Measurements from ENCODE around the gene ECPAS.
"Not testable (repeated sequence)": the region's sequence is repeated elsewhere in the genome, so short reads cannot be mapped to it uniquely, and the experiment has no call there.

ECPAS gene

DNA sequence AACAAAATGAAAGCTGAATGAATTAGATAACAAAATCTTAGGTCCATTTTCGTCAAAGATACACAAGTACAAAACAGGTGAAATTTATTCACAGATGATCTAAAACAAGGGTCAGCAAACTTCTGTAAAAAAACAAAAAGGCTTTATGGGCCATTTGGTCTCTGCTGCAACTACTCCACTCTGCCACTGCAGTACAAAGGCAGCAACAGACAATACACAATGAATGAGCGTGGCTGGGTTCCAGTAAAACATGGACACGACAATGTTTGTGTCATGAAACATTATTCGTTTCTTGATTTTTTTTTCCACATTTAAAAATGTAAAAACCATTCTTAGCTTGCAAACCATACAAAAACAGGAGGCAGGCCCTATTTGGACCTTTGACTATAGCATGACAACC is 71.9 kb downstream of the ECPAS start:
- DNase-seq (ENCODE audit: low read depth in 2 of 2): no peak

DNA sequence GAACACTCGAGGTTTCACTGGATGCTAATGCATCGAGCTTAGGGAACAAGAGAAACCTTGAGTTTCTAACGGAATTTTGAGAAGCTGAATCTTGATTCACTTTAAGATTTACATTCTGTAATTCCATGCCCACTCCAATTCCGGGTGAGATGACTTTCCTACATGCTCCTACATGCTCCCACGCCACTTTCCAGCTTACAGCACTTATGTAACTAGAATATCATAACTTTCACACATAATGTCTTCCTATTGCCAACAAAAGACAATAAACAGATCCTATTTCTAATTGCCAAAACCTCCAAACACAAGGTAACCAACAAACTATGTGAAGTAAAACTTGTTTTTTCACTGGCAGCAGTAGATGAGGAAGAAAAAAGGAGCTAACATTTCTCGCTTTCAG is 72.9 kb downstream of the ECPAS start:
- no peak for DNase-seq (ENCODE audit: low read depth in 2 of 2)

DNA sequence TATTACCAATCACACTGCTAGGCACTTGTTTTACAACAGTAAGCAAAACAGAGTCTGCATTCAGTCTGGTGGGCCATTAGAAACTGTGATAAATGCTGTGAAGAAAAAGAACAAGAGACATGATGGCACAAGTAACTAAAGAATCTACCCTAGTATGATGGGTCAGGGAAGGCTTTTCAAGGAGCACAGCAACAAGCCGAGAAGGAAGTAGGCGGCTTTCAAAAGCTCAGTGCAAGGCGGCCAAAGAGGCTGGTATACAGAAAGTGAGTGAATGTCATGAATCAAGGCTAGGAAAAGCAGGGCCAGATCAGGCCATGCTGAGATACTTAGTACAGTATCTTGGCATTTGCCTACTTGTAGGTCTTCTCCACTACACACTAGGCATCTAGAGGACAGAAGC is 76.4 kb downstream of the ECPAS start:
- no peak for DNase-seq (ENCODE audit: low read depth in 2 of 2)

DNA sequence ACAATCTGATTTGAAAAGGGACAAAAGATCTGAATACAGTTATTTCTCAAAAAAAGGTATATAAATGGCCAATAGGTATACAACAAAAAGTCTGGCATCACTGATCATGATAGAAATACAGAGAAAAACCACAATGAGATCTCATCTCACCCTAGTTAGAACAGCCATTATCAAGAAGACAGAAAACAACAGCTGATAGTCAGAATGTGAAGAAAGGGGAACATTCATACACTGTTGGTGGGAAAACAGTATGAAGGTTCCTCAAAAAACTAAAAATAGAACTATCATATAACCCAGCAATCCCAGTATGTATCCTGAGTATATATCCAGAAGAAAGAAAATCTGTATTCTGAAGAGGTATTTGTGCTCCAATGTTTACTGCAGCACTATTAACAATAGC is 78.5 kb downstream of the ECPAS start:
- no peak for DNase-seq (ENCODE audit: low read depth in 2 of 2)

DNA sequence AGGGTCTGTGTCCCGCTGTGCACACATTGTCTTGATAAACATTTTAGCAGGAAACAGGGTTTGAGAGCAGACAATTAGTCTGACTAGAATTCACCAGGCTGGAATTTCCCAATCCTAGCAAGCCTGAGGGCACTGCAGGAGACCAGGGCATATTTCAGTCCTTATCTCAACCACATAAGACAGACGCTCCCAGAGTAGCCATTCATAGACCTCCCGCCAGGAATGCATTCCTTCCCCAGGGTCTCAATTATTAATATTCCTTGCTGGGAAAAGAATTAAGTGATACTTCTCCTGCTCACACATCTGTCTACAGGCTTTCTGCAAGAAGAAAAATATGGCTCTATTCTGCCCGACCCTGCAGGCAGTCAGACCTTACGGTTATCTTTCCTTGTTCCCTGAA is 82.7 kb downstream of the ECPAS start:
- not testable (repeated sequence) for DNase-seq (ENCODE audit: low read depth in 2 of 2)

DNA sequence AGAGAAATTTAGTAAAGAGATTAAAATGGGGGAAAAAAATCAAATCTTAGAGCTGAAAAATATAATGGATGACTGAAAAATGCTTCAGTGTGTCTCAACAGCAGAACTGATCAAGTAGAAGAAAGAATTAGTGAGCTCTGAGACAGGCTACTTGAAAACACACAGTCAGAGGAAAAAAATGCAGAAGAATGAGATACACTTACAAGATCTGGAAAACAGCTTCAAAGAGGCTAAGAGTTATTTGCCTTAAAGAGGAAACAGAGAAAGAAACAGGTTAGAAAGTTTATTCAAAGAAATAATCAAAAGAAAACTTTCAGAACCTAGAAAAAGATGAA is 83.7 kb downstream of the ECPAS start:
- no peak for DNase-seq (ENCODE audit: low read depth in 2 of 2)

DNA sequence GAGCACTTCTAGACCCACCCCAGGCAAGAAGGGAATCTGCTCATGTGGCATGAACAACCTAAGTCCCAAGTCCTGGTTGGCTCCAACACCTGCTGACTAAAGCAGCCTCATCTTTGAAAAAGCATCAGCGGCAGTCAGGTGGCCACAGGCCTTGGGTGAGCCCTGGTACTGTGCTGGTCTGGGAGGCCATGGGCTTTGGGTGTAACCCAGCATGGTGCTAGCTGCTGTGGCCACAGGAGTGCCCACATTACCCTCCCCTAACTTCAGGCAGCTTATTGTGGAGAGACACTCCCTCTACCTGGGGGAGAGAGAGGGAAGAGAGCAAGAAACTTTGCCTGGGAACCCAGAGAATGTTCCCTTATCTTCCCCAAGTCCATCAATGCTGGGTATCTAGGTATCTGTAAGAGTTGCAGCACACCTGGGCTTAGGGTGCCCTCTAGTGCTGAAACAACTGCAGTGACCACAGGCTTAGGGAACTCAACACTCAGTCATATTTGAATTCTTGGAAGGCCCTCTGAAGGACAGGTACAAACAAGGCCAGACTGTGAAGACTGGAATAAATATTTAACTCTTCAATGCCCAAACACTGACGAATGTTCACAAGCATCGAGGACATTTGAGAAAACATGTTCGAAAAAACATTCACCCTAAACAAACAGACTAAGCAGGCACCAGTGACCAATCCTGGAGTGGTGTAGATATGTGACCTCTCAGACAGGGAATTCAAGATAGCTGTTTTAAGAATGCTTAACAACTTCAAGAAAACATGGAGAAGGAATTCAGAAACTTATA is 84.2 kb downstream of the ECPAS start:
- no peak for DNase-seq (ENCODE audit: low read depth in 2 of 2)

DNA sequence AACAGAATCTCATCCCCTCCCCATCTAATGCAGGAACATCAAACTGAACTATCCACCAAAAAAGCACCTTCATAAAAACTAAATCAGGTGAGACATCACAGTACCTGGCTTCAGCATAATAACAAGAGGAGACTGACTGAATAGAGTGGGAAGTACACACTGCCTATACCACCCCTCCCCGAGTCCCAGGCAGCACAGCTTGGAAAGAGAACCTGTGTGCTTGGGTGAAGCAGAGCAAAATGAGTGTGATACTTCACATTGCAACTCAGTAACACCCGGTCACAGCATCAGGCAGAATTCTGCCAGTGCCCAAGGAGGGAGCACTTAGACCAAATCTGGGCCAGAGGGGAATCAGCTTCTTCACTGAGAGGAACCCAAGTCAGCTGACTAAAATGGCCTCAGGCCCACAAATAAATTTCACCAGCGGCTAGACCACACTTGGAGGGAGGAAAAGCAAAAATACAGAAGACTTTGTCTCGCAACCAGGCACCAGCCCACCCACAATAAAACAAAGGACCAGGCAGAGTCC is 84.9 kb downstream of the ECPAS start:
- no peak for DNase-seq (ENCODE audit: low read depth in 2 of 2)

DNA sequence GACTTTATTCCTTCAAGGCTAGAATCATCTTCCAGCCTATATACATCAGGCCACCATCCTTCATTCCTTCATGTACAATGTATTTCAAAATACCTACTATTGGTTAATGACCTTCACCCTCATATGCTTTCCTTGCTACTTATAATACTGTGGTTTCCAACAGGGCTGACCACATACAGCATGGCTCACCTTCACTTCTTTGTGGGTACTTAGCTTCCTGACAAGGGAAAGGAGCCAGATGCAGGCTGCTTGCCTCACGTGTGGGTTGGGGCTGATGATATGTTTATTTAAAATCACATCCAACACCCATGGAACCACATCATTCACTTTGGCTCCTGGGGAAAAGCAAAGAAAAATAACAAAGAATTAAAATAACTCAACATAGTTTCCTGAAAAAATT is 90.2 kb downstream of the ECPAS start:
- DNase-seq (ENCODE audit: low read depth in 2 of 2): no peak

DNA sequence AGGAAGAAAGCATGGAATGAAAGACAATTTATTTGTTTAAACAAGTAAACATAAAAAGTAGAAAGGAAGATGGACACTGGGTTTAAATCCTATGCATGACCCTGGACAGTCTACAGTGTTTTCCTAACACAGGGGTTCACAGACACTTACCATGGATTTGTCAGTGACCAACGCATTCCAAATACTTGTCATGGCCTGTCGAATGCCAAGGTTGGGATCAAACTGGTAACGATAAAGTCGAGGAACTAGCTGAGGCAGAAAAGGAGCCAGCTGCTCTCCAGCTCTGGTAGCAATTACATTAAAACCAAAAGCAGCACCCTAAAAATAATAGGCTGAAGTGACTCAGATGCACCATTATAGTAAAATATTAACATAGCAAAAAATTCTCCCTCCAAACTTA is 94.8 kb downstream of the ECPAS start:
- no peak for DNase-seq (ENCODE audit: low read depth in 2 of 2)

DNA sequence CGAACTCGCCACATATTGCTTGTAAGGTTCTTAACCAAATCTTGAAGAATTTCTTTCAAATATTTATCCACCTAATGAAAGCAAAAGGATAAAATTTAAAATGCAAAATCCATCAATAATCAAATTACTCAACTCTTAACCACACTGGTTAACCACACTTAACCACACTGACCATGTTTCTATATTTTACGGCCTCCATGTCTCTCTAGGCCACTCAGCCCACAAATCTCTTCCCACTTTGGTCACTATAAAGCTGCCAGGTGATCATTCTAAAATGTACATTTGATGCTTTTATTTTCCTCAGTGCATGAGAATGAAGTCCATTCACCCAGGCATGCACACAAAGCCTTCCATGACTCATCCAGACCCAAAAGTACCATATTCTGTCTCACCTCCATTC is 97.8 kb downstream of the ECPAS start:
- no peak for DNase-seq (ENCODE audit: low read depth in 2 of 2)

DNA sequence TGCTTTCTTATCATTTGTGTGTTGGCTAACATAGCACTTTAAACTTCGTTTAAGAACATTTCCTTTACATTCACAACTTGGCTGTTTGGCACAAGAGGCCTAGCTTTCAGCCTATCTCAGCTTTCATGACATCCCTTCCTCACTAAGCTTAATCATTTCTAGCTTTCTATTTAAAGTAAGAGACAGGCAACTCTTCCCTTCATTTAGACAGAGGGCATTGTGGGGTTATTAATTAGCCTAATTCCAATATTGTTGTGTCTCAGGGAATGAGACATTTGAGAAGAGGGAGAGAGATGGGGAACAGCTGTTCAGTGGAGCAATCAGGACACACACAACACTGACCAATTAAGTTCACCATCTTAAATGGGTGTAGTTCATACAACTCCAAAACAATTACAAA is 103.2 kb downstream of the ECPAS start:
- no peak for DNase-seq (ENCODE audit: low read depth in 2 of 2)

DNA sequence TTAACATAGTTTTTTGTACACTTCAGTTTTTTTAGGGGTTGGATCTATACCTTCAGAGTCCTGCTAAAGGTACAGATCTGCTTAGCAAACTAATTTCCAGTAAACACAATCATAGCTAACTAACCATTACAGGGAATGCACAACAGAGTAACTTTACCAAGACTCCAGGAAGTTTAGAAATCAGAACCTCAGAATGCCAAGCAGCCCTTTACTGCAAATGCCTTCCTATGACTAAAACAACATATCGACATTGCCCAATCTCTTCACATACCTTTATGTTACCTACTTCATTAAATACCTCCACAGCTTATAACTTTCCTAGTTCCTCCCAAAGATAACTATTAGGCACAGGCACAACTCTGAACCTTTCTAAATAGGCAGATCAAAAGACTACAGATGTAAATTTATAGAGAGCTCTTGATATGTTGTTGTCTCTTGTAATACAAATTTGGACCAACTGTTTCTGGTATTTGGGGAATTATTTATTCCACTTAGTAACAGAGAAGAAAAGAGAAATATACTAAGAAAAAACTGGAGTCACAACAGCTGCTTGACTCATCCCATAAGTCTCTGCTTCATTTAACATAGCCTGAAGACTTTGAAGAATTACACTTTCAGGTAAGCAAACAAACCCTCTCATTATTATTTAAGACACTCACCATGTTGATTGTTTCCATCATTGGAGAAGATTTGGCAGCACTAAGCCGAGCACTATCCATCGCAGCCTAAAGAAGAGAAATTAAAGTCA is 108.2 kb downstream of the ECPAS start:
- no peak for DNase-seq (ENCODE audit: low read depth in 2 of 2)

DNA sequence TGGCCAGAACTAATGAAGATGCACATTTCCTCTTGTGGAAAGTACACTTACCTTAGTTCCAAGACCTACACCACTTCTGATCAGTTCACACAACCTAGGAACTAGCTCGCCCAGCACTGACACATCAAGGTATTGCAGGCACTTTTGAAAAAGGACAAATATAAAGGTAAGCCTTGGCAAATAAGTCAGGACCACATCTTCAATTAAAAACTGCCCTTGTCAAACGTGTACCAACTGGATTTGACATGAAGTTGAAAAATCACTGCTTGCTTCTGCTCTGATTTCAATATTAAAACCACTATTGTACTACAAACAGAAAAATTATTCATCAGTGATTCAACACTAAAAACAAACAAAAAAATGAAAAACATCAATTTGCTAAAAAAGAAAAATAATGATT is 109.1 kb downstream of the ECPAS start:
- no peak for DNase-seq (ENCODE audit: low read depth in 2 of 2)

DNA sequence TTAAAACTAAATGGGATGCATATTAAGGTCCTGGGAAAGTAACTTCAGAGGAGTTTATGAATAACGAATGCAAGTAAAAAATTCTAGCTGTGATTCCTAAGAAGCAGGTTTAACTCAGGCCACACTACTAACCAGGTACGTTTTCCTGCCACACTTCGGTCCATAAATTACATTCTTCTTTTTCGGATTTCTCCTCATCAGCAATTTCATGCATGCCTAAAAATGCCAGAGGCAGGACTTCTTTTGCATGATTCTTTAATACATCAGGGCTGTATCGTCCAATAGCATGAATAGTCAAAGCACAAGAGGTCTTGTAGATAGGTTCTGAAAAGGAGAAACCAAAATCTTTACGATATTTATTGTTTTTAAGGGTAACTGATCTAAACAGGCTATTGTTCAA is 111.9 kb downstream of the ECPAS start:
- DNase-seq (ENCODE audit: low read depth in 2 of 2): no peak

DNA sequence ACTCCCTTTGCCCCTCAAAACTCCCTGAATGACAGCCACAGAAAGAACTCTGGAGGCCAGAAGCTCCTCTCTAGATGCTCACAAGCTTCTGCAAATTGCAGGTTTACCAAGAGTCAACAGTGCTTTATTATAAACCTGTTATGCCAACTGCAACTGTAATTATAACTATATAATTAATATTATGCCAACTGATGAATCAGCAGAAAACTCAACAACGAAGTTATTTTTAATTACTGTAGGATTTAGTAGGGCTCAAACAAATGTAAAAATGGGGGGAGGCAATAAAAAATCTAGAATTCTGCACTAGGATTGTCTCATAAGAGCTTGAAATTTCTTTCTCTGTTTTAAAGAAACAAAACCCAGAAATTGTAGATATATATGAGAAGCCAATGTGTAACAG is 117.2 kb downstream of the ECPAS start:
- no peak for DNase-seq (ENCODE audit: low read depth in 2 of 2)

DNA sequence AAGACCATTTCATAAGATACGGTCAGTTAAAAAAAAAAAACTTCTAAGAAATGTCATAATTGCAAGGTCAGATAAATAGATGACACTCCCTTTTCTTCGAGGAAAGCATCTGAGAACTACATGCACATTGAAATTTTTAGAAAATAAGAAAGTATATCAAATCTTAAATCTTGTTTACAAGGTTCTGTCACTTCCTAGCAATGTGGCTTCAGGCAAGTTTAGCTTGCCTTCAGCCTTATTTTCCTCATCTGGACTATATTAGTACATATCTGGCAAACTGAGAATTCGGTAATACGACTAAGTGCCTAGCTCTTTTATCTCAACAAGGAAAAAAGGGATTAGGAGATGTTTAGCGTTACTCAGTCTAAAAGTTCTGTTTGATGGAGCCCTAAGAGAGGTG is 121.7 kb downstream of the ECPAS start:
- no peak for DNase-seq (ENCODE audit: low read depth in 2 of 2)

DNA sequence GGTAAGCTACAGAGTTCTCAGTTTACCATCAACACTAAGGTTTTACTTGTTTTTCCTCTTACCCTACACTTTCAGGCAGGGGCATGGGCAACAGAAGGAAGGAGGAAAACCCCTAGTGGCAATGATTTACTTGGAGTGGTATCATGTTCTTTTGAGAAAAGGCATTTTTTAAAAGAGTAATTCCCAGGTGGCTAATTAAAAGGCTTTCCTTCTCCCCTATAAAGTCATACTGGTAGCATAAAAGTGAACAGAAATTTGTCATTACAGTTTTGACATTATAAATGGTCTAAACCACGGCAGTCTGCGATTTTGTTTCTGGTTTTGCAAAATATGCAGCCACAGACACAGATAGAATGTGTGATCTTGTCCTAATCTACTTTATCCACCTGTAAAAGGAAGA is 123.3 kb downstream of the ECPAS start:
- no peak for DNase-seq (ENCODE audit: low read depth in 2 of 2)

DNA sequence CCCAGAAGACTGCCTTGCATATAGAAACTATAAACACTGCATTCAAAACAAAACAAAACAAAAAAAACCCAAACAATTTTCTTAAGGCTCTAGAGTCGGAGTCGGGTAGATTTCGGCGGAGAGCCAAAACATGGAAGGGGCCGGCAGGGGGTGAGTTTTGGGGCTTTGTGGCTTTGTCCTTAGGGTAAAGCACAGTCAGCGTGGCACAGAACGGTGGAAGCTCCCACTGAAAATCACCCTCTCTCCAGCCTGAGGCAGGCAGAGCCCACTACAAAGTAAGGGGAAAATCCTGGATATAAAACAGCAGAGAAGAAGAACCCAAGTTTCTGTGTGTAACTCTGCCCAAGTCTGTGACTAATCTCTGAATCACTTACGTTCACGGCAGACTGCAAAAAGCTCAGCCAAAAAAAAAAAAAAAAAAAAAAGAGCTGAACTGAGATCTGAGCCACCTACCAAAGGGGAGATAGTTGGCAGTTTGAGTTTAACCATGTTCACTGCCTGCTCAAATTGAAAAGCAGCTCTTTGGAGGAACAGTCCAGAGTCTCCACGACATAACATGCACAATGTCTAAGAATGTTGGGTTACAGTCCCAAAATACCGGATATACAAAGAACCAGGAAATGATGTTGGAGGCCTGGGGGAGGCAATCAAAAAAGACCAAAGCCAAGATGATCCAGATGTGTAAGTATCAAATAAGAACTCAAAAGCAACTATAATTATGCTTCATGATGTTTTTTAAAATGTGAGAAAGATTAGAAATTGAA is 127.5 kb downstream of the ECPAS start:
- DNase-seq (ENCODE audit: low read depth in 2 of 2): peak; percentile 65 to 70

DNA sequence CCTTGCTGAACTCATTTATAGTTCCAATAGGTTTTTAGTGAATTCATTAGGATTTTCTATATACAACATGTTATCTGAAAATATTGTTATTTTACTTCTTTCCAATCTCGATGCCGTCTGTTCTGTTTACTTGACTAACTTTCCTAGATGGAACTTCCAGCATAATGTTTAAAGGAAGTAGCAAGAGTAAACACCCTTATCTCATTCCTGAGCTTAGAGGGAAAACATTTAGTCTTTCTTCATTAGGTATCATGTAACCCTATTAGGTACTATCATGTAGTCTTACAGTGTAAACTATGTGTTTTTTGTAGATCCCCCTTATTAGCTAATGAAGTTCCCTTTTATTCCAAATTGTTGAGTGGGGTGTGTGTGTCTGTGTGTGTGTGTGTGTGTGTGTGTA is 131.6 kb downstream of the ECPAS start:
- no peak for DNase-seq (ENCODE audit: low read depth in 2 of 2)

DNA sequence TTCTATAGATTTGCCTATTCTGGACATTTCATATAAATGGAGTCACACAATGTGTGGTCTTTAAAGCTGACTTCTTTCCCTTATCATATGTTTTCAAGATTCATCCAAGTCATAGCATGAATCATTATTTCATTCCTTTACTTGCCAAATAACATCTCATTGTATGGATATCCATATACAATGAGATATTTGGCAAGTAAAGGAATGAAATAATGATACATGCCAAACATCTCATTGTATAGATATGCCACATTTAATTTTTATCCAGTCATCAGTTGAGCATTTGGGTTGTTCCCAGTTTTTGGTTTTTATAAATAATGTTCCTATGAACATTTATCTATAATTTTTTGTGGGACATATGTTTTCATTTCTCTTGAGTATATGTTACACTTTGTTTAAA is 133.6 kb downstream of the ECPAS start:
- peak; percentile 67 to 78 for DNase-seq (ENCODE audit: low read depth in 2 of 2)

DNA sequence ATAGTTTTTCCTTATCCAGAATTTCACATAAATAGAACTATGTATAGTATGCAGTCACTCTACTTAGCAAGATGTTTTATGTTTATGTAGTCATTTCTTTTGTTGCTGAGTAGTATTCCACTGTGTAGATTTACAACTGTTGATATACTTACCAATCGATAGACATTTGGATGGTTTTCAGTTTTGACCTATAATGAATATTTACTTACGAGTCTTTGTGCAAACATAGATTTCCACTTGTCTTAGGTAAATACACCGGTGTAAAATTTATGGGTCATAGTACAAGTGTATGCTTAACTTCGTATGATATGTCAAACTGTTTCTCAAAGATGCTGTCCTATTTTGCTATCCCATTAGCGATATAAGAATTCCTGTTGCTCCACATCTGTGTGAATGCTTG is 134.4 kb downstream of the ECPAS start:
- no peak for DNase-seq (ENCODE audit: low read depth in 2 of 2)

DNA sequence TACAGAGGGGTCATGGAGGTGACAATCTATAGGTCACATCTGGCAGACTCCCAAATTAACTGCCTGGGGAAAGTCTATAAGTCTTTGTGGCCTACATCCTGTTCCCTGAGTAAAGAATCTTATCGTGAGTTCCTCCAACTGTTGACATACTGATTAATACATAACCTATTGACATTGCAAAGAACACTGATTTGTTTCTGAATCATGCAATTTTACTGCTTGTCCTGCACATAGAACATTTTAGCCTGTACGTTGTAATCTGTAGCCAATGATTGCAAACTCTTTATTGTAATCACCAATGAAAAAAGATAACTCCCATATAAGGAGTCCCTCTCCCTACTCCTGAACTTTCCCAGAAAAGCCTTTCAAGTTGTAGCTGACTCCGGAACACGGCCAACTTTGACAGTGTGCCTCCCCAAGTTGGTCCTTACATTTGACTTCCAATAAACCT is 135.3 kb downstream of the ECPAS start:
- DNase-seq (ENCODE audit: low read depth in 2 of 2): no peak
